ENCODE measurements around the gene ATG13. TPM values are rescaled to one million over a fixed set of nuclear protein-coding genes. Genes with fewer than 3 reads are reported as not detected.

The ATG13 gene
- polyA plus RNA-seq, 1 of the 3 experiments (the other 2 are of a cell fraction): 39.4 TPM

- no peaks in the 10 kb centered on the region for H3F3A ChIP-seq (replicated peaks; ENCODE audit: insufficient read depth)
- H3K27ac ChIP-seq (ENCODE audit: low read depth in 2 of 2, low read length in 1 of 2): no peak overlapping the region
- no peak overlapping the region for H3K4me3 ChIP-seq (ENCODE audit: low read depth in 2 of 2, low read length in 1 of 2)
- H3K9ac ChIP-seq: no peak overlapping the region
- ChIA-PET CTCF (interaction anchor here (1.3 kb wide), 1 partner anchor 43 kb away, joined by 3 read pairs; no protein-coding TSS in a partner anchor), POLR2A (no interaction called here)
- DNase-seq: no peak
- no peaks in the 10 kb centered on the region for H3K9me3 ChIP-seq
- WGBS (ENCODE audit: low lambda C conversion rate): 98% methylated on average over 4 of the region's 4 CpGs
- H3K27me3 ChIP-seq (ENCODE audit: insufficient read depth): no peaks in the 10 kb centered on the region
- H3K4me2 ChIP-seq: no peak overlapping the region
- peaks cover 3 to 19% of the 10 kb centered on the region in 2 experiments; a peak in 2 of 4 replicates for H3K4me1 ChIP-seq (ENCODE audit: control insufficient read depth in 1 of 2, insufficient read depth in 2 of 2, low read depth in 1 of 2, low read length in 1 of 2)
- H2AFZ ChIP-seq (ENCODE audit: low read depth): no peak overlapping the region
- TF ChIP-seq MXI1 (IDR thresholded peaks at IDR 0.05; ENCODE audit: low read depth, low read length) (no peak), GATA2 (CRISPR knock-in tag; IDR thresholded peaks at IDR 0.05) (no peak), MEF2A (IDR thresholded peaks at IDR 0.05; ENCODE audit: borderline replicate concordance, low read depth) (no peak), MAX (IDR thresholded peaks at IDR 0.05; ENCODE audit: low read depth) (no peak), GABPA (IDR thresholded peaks at IDR 0.05; ENCODE audit: low read depth) (no peak), PBX3 (IDR thresholded peaks at IDR 0.05) (no peak), RFX5 (IDR thresholded peaks at IDR 0.05; ENCODE audit: low read length) (no peak), ZBTB33 (IDR thresholded peaks at IDR 0.05; ENCODE audit: borderline replicate concordance, low read depth) (no peak), USF1 (IDR thresholded peaks at IDR 0.05; ENCODE audit: borderline replicate concordance, low read depth) (no peak), IRF3 (IDR thresholded peaks at IDR 0.05; ENCODE audit: low read depth, low read length) (no peak), JUND (IDR thresholded peaks at IDR 0.05) (no peak), TAF1 (IDR thresholded peaks at IDR 0.05; ENCODE audit: borderline replicate concordance, low read depth, low read length) (no peak), RCOR1 (IDR thresholded peaks at IDR 0.05; ENCODE audit: low read length) (no peak), CHD2 (IDR thresholded peaks at IDR 0.05; ENCODE audit: low read length, partially characterized antibody) (no peak), NRF1 (IDR thresholded peaks at IDR 0.05; ENCODE audit: low read depth, low read length) (no peak)
- H3K79me2 ChIP-seq (ENCODE audit: insufficient read depth): peaks cover 14% of the 10 kb centered on the region; the same call in 1 of the 2 replicates
- no peaks in the 10 kb centered on the region for H3K9me2 ChIP-seq
- H4K20me1 ChIP-seq (ENCODE audit: insufficient read depth): no peaks in the 10 kb centered on the region
- H3K36me3 ChIP-seq (replicated peaks in 1 of 2; ENCODE audit: control insufficient read depth in 1 of 2, insufficient read depth in 2 of 2, low read length in 1 of 2): peaks cover 33 to 43% of the 10 kb centered on the region in 2 experiments
Measured at GRCh38 chr11:46692450-46692849, 75.1 kb downstream of the ATG13 start.

All from SK-N-SH (cell line).